ENCODE data around the gene UGT1A10. TPM values are rescaled to one million over a fixed set of nuclear protein-coding genes. Genes with fewer than 3 reads are reported as not detected.

UGT1A10 gene
- total and polyA plus RNA-seq, 10 of the 15 experiments (the other 5 are each of a cell fraction or from before 2014, with no cell fraction given): not detected

DNA sequence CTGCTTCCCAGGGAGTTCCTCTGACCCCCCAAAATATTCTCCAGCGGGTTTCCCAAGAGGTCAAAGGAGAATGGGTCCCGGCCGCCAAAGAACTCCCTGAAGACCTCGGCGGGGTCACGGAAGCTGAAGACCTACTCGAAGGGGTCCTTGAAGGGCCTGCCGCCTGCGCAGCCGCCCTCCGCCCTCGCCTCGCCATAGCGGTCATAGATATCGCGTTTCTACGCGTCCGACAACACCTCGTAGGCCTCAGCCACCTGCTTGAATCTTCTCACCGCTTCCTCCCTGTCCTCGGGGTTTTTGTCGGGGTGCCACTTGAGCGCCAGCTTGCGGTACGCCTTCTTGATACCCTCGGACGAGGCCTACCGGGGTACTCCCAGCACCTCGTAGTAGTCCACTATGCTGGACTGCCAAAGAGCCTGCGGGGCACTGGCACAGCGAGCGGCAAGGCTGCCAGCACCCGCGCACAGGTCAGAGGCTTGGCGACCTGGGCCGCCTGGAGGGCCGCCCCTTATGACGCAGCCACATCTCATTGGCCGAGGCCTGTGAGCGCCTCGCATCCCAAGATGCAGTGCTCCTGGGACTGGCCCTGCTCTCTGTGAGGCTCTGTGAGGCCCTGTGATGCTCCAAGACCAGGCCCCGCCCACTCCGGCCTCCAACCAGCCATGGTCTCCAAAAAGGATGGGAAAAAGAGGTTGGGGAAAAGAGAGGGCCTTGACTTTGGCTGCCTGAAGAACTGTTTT is 118.8 kb downstream of the UGT1A10 start:
- TF ChIP-seq SUPT20H (IDR thresholded peaks at IDR 0.05; ENCODE audit: borderline replicate concordance, control insufficient read depth, low read depth, low read length): no peak
- no peak for TF ChIP-seq FOXK2 (IDR thresholded peaks at IDR 0.05)
- no peak for TF ChIP-seq JUNB (IDR thresholded peaks at IDR 0.05)
- TF ChIP-seq SIX5 (IDR thresholded peaks at IDR 0.05; ENCODE audit: low read depth, low read length, severe bottlenecking): no peak
- TF ChIP-seq NBN (IDR thresholded peaks at IDR 0.05): no peak
- Histone ChIP-seq H4K20me1 (ENCODE audit: control insufficient read depth, insufficient read depth) (no peaks in the 10 kb centered on the region), H3K27ac (ENCODE audit: control insufficient read depth, insufficient read depth) (no peak overlapping the region), H3K27me3 (replicated peaks in 1 of 2; ENCODE audit: control insufficient read depth in 2 of 2, insufficient read depth in 2 of 2, low read length in 1 of 2) (no peaks in the 10 kb centered on the region), H2AFZ (ENCODE audit: control insufficient read depth, low read depth, low read length) (no peak overlapping the region), H3K79me2 (ENCODE audit: control insufficient read depth, insufficient read depth, low read length) (no peaks in the 10 kb centered on the region), H3K4me2 (ENCODE audit: control insufficient read depth, insufficient read depth) (no peak overlapping the region), H3K36me3 (ENCODE audit: control insufficient read depth in 2 of 2, insufficient read depth in 2 of 2, low read length in 1 of 2) (no peaks in the 10 kb centered on the region), H3K4me1 (ENCODE audit: control insufficient read depth, insufficient read depth, low read length) (no peaks in the 10 kb centered on the region), H3K4me3 (no peak overlapping the region), H3K9me3 (replicated peaks; ENCODE audit: control insufficient read depth, insufficient read depth, low read length) (no peaks in the 10 kb centered on the region; the same call in 1 of the 3 replicates), H3K9ac (ENCODE audit: control insufficient read depth, insufficient read depth, low read length) (no peak overlapping the region)
- CTCF ChIA-PET: no interaction called here
- POLR2A ChIA-PET: no interaction called here
- DNase-seq (ENCODE audit: low read depth, low spot score): no peak
- no TSS peak for BruUV-seq (replicated peaks)
- intact Hi-C loops (cut with micrococcal nuclease; ENCODE audit: unreplicated experiment) (no loop called here), in situ Hi-C loops (cut with MboI) (no loop called here)
- FAIRE-seq: no peak
- RAD21 ChIA-PET (ENCODE audit: unreplicated experiment): no interaction called here
- ATAC-seq: no peak
- SMC1A ChIA-PET (ENCODE audit: uncharacterized antibody, unreplicated experiment): no interaction called here
- WGBS (ENCODE audit: insufficient coverage, insufficient replicate concordance, low lambda C conversion rate, missing lambda C conversion rate): 68% methylated on average over 42 of the region's 44 CpGs

DNA sequence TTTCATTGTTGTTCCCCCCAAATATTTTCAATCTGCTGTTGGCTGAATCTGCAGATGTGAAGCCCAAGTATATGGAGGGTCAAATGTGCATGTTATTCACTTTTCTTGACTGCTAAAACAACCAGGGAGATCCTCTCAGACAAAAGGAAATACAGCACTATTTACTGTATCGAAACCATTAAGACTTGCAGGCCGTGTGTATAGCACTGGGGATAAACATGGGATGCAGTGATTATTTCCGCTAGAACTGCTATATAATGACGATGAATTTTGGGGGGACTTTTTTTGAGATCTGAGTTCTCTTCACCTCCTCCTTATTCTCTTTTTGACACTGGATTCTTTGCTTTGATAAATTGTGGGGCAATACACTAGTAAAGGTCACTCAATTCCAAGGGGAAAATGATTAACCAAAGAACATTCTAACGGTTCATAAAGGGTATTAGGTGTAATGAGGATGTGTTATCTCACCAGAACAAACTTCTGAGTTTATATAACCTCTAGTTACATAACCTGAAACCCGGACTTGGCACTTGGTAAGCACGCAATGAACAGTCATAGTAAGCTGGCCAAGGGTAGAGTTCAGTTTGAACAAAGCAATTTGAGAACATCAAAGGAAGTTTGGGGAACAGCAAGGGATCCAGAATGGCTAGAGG is 120.3 kb downstream of the UGT1A10 start:
- Histone ChIP-seq H3K79me2 (ENCODE audit: control insufficient read depth, insufficient read depth, low read length) (no peaks in the 10 kb centered on the region), H3K27me3 (replicated peaks in 1 of 2; ENCODE audit: control insufficient read depth in 2 of 2, insufficient read depth in 2 of 2, low read length in 1 of 2) (no peaks in the 10 kb centered on the region), H3K4me3 (no peak overlapping the region), H3K27ac (ENCODE audit: control insufficient read depth, insufficient read depth) (no peak overlapping the region), H3K9ac (ENCODE audit: control insufficient read depth, insufficient read depth, low read length) (no peak overlapping the region), H4K20me1 (ENCODE audit: control insufficient read depth, insufficient read depth) (no peaks in the 10 kb centered on the region), H3K4me1 (ENCODE audit: control insufficient read depth, insufficient read depth, low read length) (no peaks in the 10 kb centered on the region), H3K9me3 (replicated peaks; ENCODE audit: control insufficient read depth, insufficient read depth, low read length) (no peaks in the 10 kb centered on the region; the same call in 1 of the 3 replicates), H3K36me3 (ENCODE audit: control insufficient read depth in 2 of 2, insufficient read depth in 2 of 2, low read length in 1 of 2) (no peaks in the 10 kb centered on the region), H2AFZ (ENCODE audit: control insufficient read depth, low read depth, low read length) (no peak overlapping the region), H3K4me2 (ENCODE audit: control insufficient read depth, insufficient read depth) (no peak overlapping the region)
- 23% methylated on average over 7 of the region's 7 CpGs for WGBS (ENCODE audit: insufficient coverage, insufficient replicate concordance, low lambda C conversion rate, missing lambda C conversion rate)
- intact Hi-C loops (cut with micrococcal nuclease; ENCODE audit: unreplicated experiment) (no loop called here), in situ Hi-C loops (cut with MboI) (no loop called here)
- no TSS peak for BruUV-seq (replicated peaks)
- CTCF ChIA-PET: no interaction called here
- no peak for DNase-seq (ENCODE audit: low read depth, low spot score)
- no peak for FAIRE-seq
- RAD21 ChIA-PET (ENCODE audit: unreplicated experiment): no interaction called here
- no peak for ATAC-seq
- POLR2A ChIA-PET: no interaction called here
- SMC1A ChIA-PET (ENCODE audit: uncharacterized antibody, unreplicated experiment): no interaction called here
- TF ChIP-seq CBX5 (IDR thresholded peaks at IDR 0.05; ENCODE audit: low read depth): no peak
- TF ChIP-seq PAX5 (IDR thresholded peaks at IDR 0.05; ENCODE audit: borderline replicate concordance, low read depth, low read length): no peak
- no peak for TF ChIP-seq MEF2B (IDR thresholded peaks at IDR 0.05; ENCODE audit: partially characterized antibody, poor library complexity, severe bottlenecking)
- TF ChIP-seq, protein P1, sequence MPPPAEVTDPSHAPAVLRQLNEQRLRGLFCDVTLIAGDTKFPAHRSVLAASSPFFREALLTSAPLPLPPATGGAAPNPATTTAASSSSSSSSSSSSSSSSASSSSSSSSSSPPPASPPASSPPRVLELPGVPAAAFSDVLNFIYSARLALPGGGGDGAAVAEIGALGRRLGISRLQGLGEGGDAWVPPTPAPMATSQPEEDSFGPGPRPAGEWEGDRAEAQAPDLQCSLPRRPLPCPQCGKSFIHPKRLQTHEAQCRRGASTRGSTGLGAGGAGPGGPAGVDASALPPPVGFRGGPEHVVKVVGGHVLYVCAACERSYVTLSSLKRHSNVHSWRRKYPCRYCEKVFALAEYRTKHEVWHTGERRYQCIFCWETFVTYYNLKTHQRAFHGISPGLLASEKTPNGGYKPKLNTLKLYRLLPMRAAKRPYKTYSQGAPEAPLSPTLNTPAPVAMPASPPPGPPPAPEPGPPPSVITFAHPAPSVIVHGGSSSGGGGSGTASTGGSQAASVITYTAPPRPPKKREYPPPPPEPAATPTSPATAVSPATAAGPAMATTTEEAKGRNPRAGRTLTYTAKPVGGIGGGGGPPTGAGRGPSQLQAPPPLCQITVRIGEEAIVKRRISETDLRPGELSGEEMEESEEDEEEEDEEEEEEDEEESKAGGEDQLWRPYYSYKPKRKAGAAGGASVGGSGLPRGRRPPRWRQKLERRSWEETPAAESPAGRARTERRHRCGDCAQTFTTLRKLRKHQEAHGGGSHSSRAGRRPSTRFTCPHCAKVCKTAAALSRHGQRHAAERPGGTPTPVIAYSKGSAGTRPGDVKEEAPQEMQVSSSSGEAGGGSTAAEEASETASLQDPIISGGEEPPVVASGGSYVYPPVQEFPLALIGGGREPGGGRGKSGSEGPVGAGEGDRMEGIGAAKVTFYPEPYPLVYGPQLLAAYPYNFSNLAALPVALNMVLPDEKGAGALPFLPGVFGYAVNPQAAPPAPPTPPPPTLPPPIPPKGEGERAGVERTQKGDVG (CRISPR knock-in tag; IDR thresholded peaks at IDR 0.05): no peak
- no peak for TF ChIP-seq SREBF1 (IDR thresholded peaks at IDR 0.05; ENCODE audit: low read length)
- no peak for TF ChIP-seq HDAC6 (IDR thresholded peaks at IDR 0.05; ENCODE audit: unreplicated experiment)
- TF ChIP-seq RB1 (IDR thresholded peaks at IDR 0.05; ENCODE audit: borderline replicate concordance): no peak

Measured in GM12878 (cell line).